GM20000 (cell line): ENCODE data around the gene MAPK1.
"Not testable (repeated sequence)": the region's sequence is repeated elsewhere in the genome, so short reads cannot be mapped to it uniquely, and the experiment has no call there.

Experiments used
- DNase-seq: peaks from one replicate; pipeline ENCODE4 v3.0.0; 2012; ENCODE audit warnings: low spot score
- CTCF ChIP-seq: IDR thresholded peaks from 2 replicates; pipeline ENCODE4 v1.5.1; 2012; ENCODE audit warnings: mild to moderate bottlenecking, control low read depth; ENCODE audit errors: extremely low read depth, missing control alignments

MAPK1 gene

GRCh38 chr22:21867528-21868266, at the start of gene MAPK1:
TSS of gene MAPK1 (minus strand) at chr22:21867645. CDS start at chr22:21867440, 205 bp downstream.
- TF ChIP-seq CTCF, result peak; percentile 25
- peak; percentile 96 for DNase-seq

GRCh38 chr22:21916309-21916918, 49.0 kb upstream of the MAPK1 start:
- no peak for DNase-seq
- TF ChIP-seq CTCF, result no peak

- TF ChIP-seq CTCF, result no peak
- DNase-seq, result no peak
Measured at GRCh38 chr22:21915624-21916308, 48.3 kb upstream of the MAPK1 start.

- DNase-seq, result not testable (repeated sequence)
Measured at GRCh38 chr22:21914033-21914642, 46.7 kb upstream of the MAPK1 start.

- DNase-seq, result not testable (repeated sequence)
Measured at GRCh38 chr22:21910367-21910766, 42.9 kb upstream of the MAPK1 start.

- no peak for TF ChIP-seq CTCF
- no peak for DNase-seq
Measured at GRCh38 chr22:21909871-21910270, 42.4 kb upstream of the MAPK1 start.

GRCh38 chr22:21907638-21908522, 40.4 kb upstream of the MAPK1 start:
- TF ChIP-seq CTCF, result no peak
- no peak for DNase-seq

- DNase-seq, result not testable (repeated sequence)
Measured at GRCh38 chr22:21905234-21905633, 37.8 kb upstream of the MAPK1 start.
